AG09309 (cell line): ENCODE data around the gene CYP27C1.

Experiments
- DNase-seq: peaks from one replicate; pipeline ENCODE4 v3.0.0-alpha.2; 2010; ENCODE audit warnings: low read depth
- H3K4me3 ChIP-seq: 2 replicates; pipeline ENCODE4 v1.5.1; 2011; ENCODE audit warnings: mild to moderate bottlenecking, low read depth, low read length, moderate library complexity; ENCODE audit not compliant: control insufficient read depth
- CTCF ChIP-seq: IDR thresholded peaks from 2 replicates; pipeline ENCODE4 v1.5.1; 2011; ENCODE audit warnings: mild to moderate bottlenecking, low read depth, low read length, inconsistent platforms; ENCODE audit not compliant: insufficient read depth, control insufficient read depth; ENCODE audit errors: missing control alignments

Gene CYP27C1

GRCh38 chr2:127177617-127178263 is 42.4 kb downstream of the CYP27C1 start:
- DNase-seq, result no peak
- no peak for TF ChIP-seq CTCF
- no peak overlapping the region for H3K4me3 ChIP-seq

GRCh38 chr2:127176371-127177311 is 43.5 kb downstream of the CYP27C1 start:
- no peak overlapping the region; the same call in 1 of the 2 replicates for H3K4me3 ChIP-seq
- DNase-seq, result peak; percentile 37
- TF ChIP-seq CTCF, result peak; percentile 17

GRCh38 chr2:127175751-127176354 is 44.2 kb downstream of the CYP27C1 start:
- peak; percentile 61 for DNase-seq
- no peak overlapping the region for H3K4me3 ChIP-seq
- no peak for TF ChIP-seq CTCF

GRCh38 chr2:127175041-127175721 is 44.9 kb downstream of the CYP27C1 start:
- TF ChIP-seq CTCF, result no peak
- no peak for DNase-seq
- no peak overlapping the region for H3K4me3 ChIP-seq

- H3K4me3 ChIP-seq, result no peak overlapping the region
- no peak for DNase-seq
- no peak for TF ChIP-seq CTCF
These were observed 45.5 kb downstream of the CYP27C1 start for GRCh38 chr2:127174640-127175039.

GRCh38 chr2:127174136-127174535 is 46.0 kb downstream of the CYP27C1 start:
- no peak for DNase-seq
- peak; percentile 48 for TF ChIP-seq CTCF
- no peak overlapping the region for H3K4me3 ChIP-seq
